ENCODE measurements around the gene KRT7. TPM values are rescaled to one million over a fixed set of nuclear protein-coding genes. Genes with fewer than 3 reads are reported as not detected.
"Not testable (repeated sequence)": the region's sequence is repeated elsewhere in the genome, so short reads cannot be mapped to it uniquely, and the experiment has no call there.

KRT7 gene
- total RNA-seq, 2 experiments from 2014 or later: 8.5 to 8.9 TPM

GRCh38 chr12:52287816-52288805 lies 55.1 kb downstream of the KRT7 start:
- H3K9me3 Mint-ChIP-seq, POLR2A ChIA-PET, H3K36me3 Mint-ChIP-seq, DNase-seq: not testable (repeated sequence)
- Mint-ChIP-seq H3K4me1 (peaks cover 13% of the 10 kb centered on the region), H3K27ac (peak overlapping the region; percentile 16), H3K27me3 (peaks cover 14% of the 10 kb centered on the region), H3K4me3 (peak overlapping the region; percentile 16)
- peak; percentile 76 for ATAC-seq (ENCODE audit: low read depth)

- H3K9me3 Mint-ChIP-seq; ATAC-seq (ENCODE audit: low read depth); H3K4me3 Mint-ChIP-seq; DNase-seq; H3K27ac Mint-ChIP-seq; H3K36me3 Mint-ChIP-seq; POLR2A ChIA-PET: not testable (repeated sequence)
- H3K4me1 Mint-ChIP-seq: peaks cover 23% of the 10 kb centered on the region
- peaks cover 21% of the 10 kb centered on the region for H3K27me3 Mint-ChIP-seq
Measured at GRCh38 chr12:52290483-52291134, 57.6 kb downstream of the KRT7 start.

GRCh38 chr12:52291267-52291935 lies 58.4 kb downstream of the KRT7 start, which contains the start of gene KRT81:
KRT81 (minus strand) TSS chr12:52291534; CDS start chr12:52291465, 69 bp downstream.
- ATAC-seq (ENCODE audit: low read depth) (no peak), DNase-seq (no peak)
- H3K27me3 Mint-ChIP-seq: peaks cover 26% of the 10 kb centered on the region
- H3K4me1 Mint-ChIP-seq: peaks cover 23% of the 10 kb centered on the region
- no peaks in the 10 kb centered on the region for H3K9me3 Mint-ChIP-seq
- no peak within 1 kb of the TSS for H3K4me3 Mint-ChIP-seq
- POLR2A ChIA-PET: no interaction called here
- no peaks in the 10 kb centered on the region for H3K36me3 Mint-ChIP-seq
- no peak within 1 kb of the TSS for H3K27ac Mint-ChIP-seq

- Mint-ChIP-seq H3K4me3 (no peak overlapping the region), H3K27me3 (peaks cover 43% of the 10 kb centered on the region), H3K36me3 (no peaks in the 10 kb centered on the region), H3K27ac (no peak overlapping the region), H3K4me1 (peaks cover 10% of the 10 kb centered on the region), H3K9me3 (no peaks in the 10 kb centered on the region)
- ATAC-seq (ENCODE audit: low read depth) (no peak), DNase-seq (no peak)
- POLR2A ChIA-PET: interaction anchor here (0.5 to 2.0 kb wide), 2 partner anchors 15 to 748 kb away, joined by 3 to 6 read pairs; no protein-coding TSS in a partner anchor
Measured at GRCh38 chr12:52293926-52294325, 60.9 kb downstream of the KRT7 start.

- Mint-ChIP-seq H3K4me3 (no peak overlapping the region), H3K27me3 (peaks cover 51% of the 10 kb centered on the region), H3K27ac (no peak overlapping the region), H3K36me3 (no peaks in the 10 kb centered on the region), H3K4me1 (peaks cover 10% of the 10 kb centered on the region), H3K9me3 (no peaks in the 10 kb centered on the region)
- DNase-seq (no peak), ATAC-seq (ENCODE audit: low read depth) (peak; percentile 60)
- POLR2A ChIA-PET: interaction anchor here (2.0 kb wide), 1 partner anchor 14 kb away, joined by 6 read pairs; no protein-coding TSS in a partner anchor
Measured at GRCh38 chr12:52294803-52295202, 61.8 kb downstream of the KRT7 start.

GRCh38 chr12:52295663-52296062 lies 62.6 kb downstream of the KRT7 start:
- no peaks in the 10 kb centered on the region for H3K36me3 Mint-ChIP-seq
- H3K27me3 Mint-ChIP-seq: peaks cover 58% of the 10 kb centered on the region
- peaks cover 10% of the 10 kb centered on the region for H3K4me1 Mint-ChIP-seq
- H3K4me3 Mint-ChIP-seq: no peak overlapping the region
- POLR2A ChIA-PET: no interaction called here
- H3K9me3 Mint-ChIP-seq: no peaks in the 10 kb centered on the region
- no peak for ATAC-seq (ENCODE audit: low read depth)
- DNase-seq: no peak
- H3K27ac Mint-ChIP-seq: no peak overlapping the region

- peaks cover 58% of the 10 kb centered on the region for H3K27me3 Mint-ChIP-seq
- peaks cover 12% of the 10 kb centered on the region for H3K4me1 Mint-ChIP-seq
- H3K4me3 Mint-ChIP-seq: no peak overlapping the region
- H3K36me3 Mint-ChIP-seq: no peaks in the 10 kb centered on the region
- no peak overlapping the region for H3K27ac Mint-ChIP-seq
- DNase-seq: no peak
- ATAC-seq (ENCODE audit: low read depth): no peak
- POLR2A ChIA-PET: no interaction called here
- H3K9me3 Mint-ChIP-seq: no peaks in the 10 kb centered on the region
Measured at GRCh38 chr12:52296572-52297215, 63.7 kb downstream of the KRT7 start.

Other genes with a start within 250 kb of the KRT7 start
- 10 to 100 TPM; 17.1 to 19.9 TPM for gene TAMALIN, start 226.3 kb upstream of the KRT7 start, total RNA-seq
- 1 to 10 TPM; 8.6 to 8.8 TPM for gene NR4A1, start 181.8 kb upstream of the KRT7 start, total RNA-seq
- 10 to 100 TPM; 25.2 to 28.8 TPM for gene ATG101, start 163.3 kb upstream of the KRT7 start, total RNA-seq
- not detected for gene SMIM41, start 153.5 kb upstream of the KRT7 start, total RNA-seq
- gene KRT80, start 41.2 kb upstream of the KRT7 start, total RNA-seq: not detected
- gene KRT86, start 41.4 kb downstream of the KRT7 start, total RNA-seq: under 1 TPM in 1 of 2 experiments, not detected in 1; 0.14 TPM
- not detected for gene KRT81, start 58.3 kb downstream of the KRT7 start, total RNA-seq
- gene KRT83, start 88.2 kb downstream of the KRT7 start, total RNA-seq: not detected
- not detected for gene KRT85, start 134.2 kb downstream of the KRT7 start, total RNA-seq
- gene KRT84, start 152.4 kb downstream of the KRT7 start, total RNA-seq: not detected
- not detected for gene KRT82, start 173.1 kb downstream of the KRT7 start, total RNA-seq
- not detected for gene KRT75, start 201.1 kb downstream of the KRT7 start, total RNA-seq
- gene KRT6B, start 218.9 kb downstream of the KRT7 start, total RNA-seq: not detected
- gene KRT6C, start 240.6 kb downstream of the KRT7 start, total RNA-seq: not detected

All from activated naive CD8-positive, alpha-beta T cell treated with anti-CD3 and anti-CD28 coated beads, Interleukin-2, amount 10 ng/mL, durations not matched to agents 7 days and 5 days (primary cell).